HL-60 (cell line): ENCODE results near the gene HIPK2.

Experiments
- DNase-seq, 2 experiments: peaks; one replicate each; pipeline ENCODE4 v3.0.0-alpha.2; 2010 to 2020; ENCODE audit warnings: low read depth in 1 of 2, low spot score in 1 of 2
- H3K27ac ChIP-seq: fragments of 250-450 bp; sonication (Bioruptor Pico); replicated peaks from 2 replicates; pipeline ENCODE4 v1.5.1; 2020; ENCODE audit warnings: mild to moderate bottlenecking, moderate library complexity
- H3K27me3 ChIP-seq: fragments of 250-450 bp; sonication (Bioruptor Pico); 2 replicates; pipeline ENCODE4 v1.5.1; 2021; ENCODE audit warnings: mild to moderate bottlenecking, moderate library complexity; ENCODE audit not compliant: insufficient read depth, poor library complexity, severe bottlenecking
- H3K4me3 ChIP-seq: replicated peaks from 2 replicates; pipeline ENCODE4 v1.5.1; 2011; ENCODE audit warnings: mild to moderate bottlenecking, control low read depth, low read length; ENCODE audit not compliant: insufficient read depth
- GABPA ChIP-seq: IDR thresholded peaks from 2 replicates; pipeline ENCODE4 v1.6.1; 2012; ENCODE audit warnings: low read depth
- POLR2AphosphoS5 ChIP-seq: IDR thresholded peaks from 2 replicates; pipeline ENCODE4 v1.6.1; 2012; ENCODE audit warnings: low read depth
- REST ChIP-seq: IDR thresholded peaks from 2 replicates; pipeline ENCODE4 v1.6.1; 2012; ENCODE audit warnings: low read depth; ENCODE audit not compliant: insufficient replicate concordance
- SPI1 ChIP-seq: IDR thresholded peaks from 2 replicates; pipeline ENCODE4 v1.6.1; 2012; ENCODE audit warnings: low read depth, mild to moderate bottlenecking, borderline replicate concordance
- TF ChIP-seq, protein P1 (sequence below): IDR thresholded peaks from one replicate; pipeline ENCODE4 v1.5.1; 2011; ENCODE audit warnings: low read length, control low read depth, inconsistent platforms; ENCODE audit not compliant: insufficient read depth

The HIPK2 gene

DNA sequence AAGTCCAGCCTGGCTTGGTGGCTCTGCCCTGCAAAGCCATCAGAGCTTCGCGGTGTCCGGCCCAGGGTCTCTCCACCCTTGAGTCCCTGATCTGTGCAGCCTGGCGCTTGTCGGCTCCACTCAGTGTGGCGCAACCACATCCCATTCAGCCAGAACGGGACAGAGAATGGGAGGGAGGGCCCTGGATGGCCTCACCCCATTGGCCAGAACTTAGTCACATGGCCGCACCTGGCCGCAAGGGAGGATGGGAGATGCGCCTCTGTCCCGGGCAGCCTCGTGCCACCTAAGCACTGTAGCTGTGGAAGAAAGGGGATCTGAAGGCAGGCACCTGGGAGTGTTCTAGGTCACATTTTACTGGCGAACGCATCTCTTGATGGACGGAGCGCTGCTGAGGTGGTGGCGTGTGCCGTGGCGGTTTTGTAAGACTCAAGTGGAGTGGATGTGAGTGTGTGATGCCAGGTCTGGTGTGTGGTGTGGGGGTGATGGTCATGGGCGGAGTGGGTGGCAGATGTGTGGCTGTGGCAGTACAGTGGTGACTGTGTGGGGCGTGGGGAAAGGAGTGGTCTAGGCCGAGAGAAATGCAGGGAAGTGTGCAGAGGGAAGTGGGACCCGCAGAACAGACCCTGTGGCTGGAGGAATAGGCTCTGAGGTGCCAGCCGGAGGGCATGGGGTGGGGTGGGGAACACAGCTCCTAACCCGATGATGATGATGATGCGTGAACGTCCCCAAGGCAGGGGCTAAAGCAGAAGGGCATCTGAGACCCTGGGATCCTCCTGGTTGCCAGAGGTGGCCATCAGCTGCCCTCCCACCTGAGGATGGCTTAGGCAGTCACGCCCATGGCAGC lies 235.3 kb downstream of the HIPK2 start:
- DNase-seq = no peak
- Histone ChIP-seq H3K4me3 (no peak overlapping the region), H3K27me3 (no peaks in the 10 kb centered on the region), H3K27ac (no peak overlapping the region)
- TF ChIP-seq POLR2AphosphoS5 (no peak), REST (no peak), GABPA (no peak), SPI1 (no peak)
- TF ChIP-seq, protein P1, sequence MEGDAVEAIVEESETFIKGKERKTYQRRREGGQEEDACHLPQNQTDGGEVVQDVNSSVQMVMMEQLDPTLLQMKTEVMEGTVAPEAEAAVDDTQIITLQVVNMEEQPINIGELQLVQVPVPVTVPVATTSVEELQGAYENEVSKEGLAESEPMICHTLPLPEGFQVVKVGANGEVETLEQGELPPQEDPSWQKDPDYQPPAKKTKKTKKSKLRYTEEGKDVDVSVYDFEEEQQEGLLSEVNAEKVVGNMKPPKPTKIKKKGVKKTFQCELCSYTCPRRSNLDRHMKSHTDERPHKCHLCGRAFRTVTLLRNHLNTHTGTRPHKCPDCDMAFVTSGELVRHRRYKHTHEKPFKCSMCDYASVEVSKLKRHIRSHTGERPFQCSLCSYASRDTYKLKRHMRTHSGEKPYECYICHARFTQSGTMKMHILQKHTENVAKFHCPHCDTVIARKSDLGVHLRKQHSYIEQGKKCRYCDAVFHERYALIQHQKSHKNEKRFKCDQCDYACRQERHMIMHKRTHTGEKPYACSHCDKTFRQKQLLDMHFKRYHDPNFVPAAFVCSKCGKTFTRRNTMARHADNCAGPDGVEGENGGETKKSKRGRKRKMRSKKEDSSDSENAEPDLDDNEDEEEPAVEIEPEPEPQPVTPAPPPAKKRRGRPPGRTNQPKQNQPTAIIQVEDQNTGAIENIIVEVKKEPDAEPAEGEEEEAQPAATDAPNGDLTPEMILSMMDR = no peak

DNA sequence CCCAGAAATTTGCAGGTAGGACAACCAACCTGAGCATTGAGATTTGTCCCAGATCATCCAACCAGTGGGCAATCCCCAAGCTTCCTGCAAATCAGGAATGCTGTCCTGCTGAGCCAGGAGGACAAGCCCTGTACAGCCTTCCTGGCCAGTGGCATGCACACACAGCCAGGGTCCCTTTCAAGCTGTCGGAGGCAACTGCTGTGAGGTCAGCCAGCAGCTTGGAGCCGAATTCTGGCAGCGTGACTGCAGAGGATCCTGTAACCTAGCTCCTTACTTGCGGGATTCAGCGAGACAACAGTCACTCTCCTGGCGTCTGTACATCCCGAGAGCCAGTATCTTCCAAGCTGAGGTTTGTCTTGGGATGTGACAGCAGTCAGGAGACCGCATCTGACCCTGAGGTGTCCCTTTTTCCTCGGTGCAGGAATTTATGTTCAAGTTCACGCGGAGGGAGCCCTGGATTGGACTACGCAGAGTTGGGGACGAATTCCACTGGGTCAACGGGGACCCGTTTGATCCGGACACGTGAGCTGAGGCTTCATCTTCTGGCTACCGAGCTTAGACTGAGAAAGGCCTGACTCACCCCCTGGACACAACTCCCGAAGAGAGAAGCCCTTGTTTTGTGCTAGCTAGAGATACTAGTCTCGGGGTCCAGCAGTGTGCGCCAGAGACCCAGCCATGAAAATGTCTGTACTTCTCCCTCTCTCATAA lies 236.0 kb downstream of the HIPK2 start:
- DNase-seq = no peak
- TF ChIP-seq, protein P1 = no peak
- TF ChIP-seq REST = no peak
- no peak overlapping the region for H3K4me3 ChIP-seq
- no peaks in the 10 kb centered on the region for H3K27me3 ChIP-seq
- H3K27ac ChIP-seq = no peak overlapping the region

DNA sequence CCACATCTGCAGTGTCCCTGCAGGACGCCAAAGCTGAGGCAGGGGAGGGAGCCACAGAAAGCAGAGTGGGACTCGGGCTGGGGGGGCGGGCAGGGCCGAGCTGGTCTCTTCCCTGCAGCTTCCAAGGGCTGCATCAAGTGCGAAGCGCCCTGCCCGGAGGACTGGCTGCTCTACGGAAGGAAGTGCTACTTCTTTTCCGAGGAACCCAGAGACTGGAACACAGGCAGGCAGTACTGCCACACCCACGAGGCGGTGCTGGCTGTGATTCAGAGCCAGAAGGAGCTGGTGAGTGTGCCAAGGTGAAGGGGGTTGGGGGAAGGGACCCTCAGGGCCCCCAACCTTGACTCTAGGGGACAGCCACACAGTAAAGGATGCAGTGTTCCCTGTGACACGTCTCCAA lies 237.6 kb downstream of the HIPK2 start:
- H3K4me3 ChIP-seq = no peak overlapping the region
- DNase-seq = no peak
- H3K27ac ChIP-seq = no peak overlapping the region
- peaks cover 2% of the 10 kb centered on the region for H3K27me3 ChIP-seq
- TF ChIP-seq GABPA (no peak), POLR2AphosphoS5 (no peak), SPI1 (no peak), REST (no peak)
- TF ChIP-seq, protein P1 = no peak
